Stimulated activated CD8-positive, alpha-beta memory T cell treated with anti-CD3 and anti-CD28 coated beads, Interleukin-12 subunit alpha, Interleukin-12 subunit beta, amount 100 ng/mL, for 1 hour (primary cell): ENCODE measurements around the gene BRINP1.
"Not testable (repeated sequence)": the region's sequence is repeated elsewhere in the genome, so short reads cannot be mapped to it uniquely, and the experiment has no call there.

Experiments
- DNase-seq: peaks from one replicate; pipeline ENCODE4 v3.0.0-alpha.2; 2020; ENCODE audit warnings: low read depth

Gene BRINP1

GRCh38 chr9:119185298-119185697 is 183.9 kb downstream of the BRINP1 start:
- no peak for DNase-seq

- no peak for DNase-seq
Observed at GRCh38 chr9:119184265-119184936, 184.8 kb downstream of the BRINP1 start.

- DNase-seq, result no peak
Observed at GRCh38 chr9:119181561-119181960, 187.7 kb downstream of the BRINP1 start.

GRCh38 chr9:119180897-119181296 is 188.3 kb downstream of the BRINP1 start:
- DNase-seq, result no peak

GRCh38 chr9:119179701-119180100 is 189.5 kb downstream of the BRINP1 start:
- DNase-seq, result no peak

- no peak for DNase-seq
Observed at GRCh38 chr9:119177196-119177595, 192.0 kb downstream of the BRINP1 start.

GRCh38 chr9:119175581-119175980 is 193.7 kb downstream of the BRINP1 start:
- DNase-seq, result no peak

- not testable (repeated sequence) for DNase-seq
Observed at GRCh38 chr9:119169222-119169621, 200.0 kb downstream of the BRINP1 start.

- DNase-seq, result no peak
Observed at GRCh38 chr9:119167876-119168275, 201.4 kb downstream of the BRINP1 start.

GRCh38 chr9:119167267-119167666 is 202.0 kb downstream of the BRINP1 start:
- no peak for DNase-seq

GRCh38 chr9:119166096-119166495 is 203.1 kb downstream of the BRINP1 start:
- DNase-seq, result no peak

GRCh38 chr9:119165131-119165530 is 204.1 kb downstream of the BRINP1 start:
- DNase-seq, result no peak

- DNase-seq, result no peak
Observed at GRCh38 chr9:119164716-119165115, 204.5 kb downstream of the BRINP1 start.

GRCh38 chr9:119160551-119160950 is 208.7 kb downstream of the BRINP1 start:
- no peak for DNase-seq

GRCh38 chr9:119159386-119159785 is 209.8 kb downstream of the BRINP1 start:
- DNase-seq, result no peak

GRCh38 chr9:119157196-119157595 is 212.0 kb downstream of the BRINP1 start:
- no peak for DNase-seq

- no peak for DNase-seq
Observed at GRCh38 chr9:119156354-119156753, 212.9 kb downstream of the BRINP1 start.

- no peak for DNase-seq
Observed at GRCh38 chr9:119154527-119154926, 214.7 kb downstream of the BRINP1 start.

- no peak for DNase-seq
Observed at GRCh38 chr9:119153402-119153801, 215.8 kb downstream of the BRINP1 start.

- no peak for DNase-seq
Observed at GRCh38 chr9:119148855-119149254, 220.4 kb downstream of the BRINP1 start.

GRCh38 chr9:119137479-119137878 is 231.8 kb downstream of the BRINP1 start:
- no peak for DNase-seq

- DNase-seq, result no peak
Observed at GRCh38 chr9:119126040-119126439, 243.2 kb downstream of the BRINP1 start.

- no peak for DNase-seq
Observed at GRCh38 chr9:119121899-119122298, 247.3 kb downstream of the BRINP1 start.

GRCh38 chr9:119117409-119117808 is 251.8 kb downstream of the BRINP1 start:
- DNase-seq, result no peak
